ENCODE data around the gene PRSS53. TPM values are rescaled to one million over a fixed set of nuclear protein-coding genes. Genes with fewer than 3 reads are reported as not detected.

The PRSS53 gene
- polyA plus RNA-seq, 1 of the 3 experiments (the other 2 are of a cell fraction): 3.1 TPM

- ChIA-PET POLR2A (interaction anchor here (1.7 kb wide), 1 partner anchor 15 kb away, joined by 3 read pairs; the partner anchor contains the start of genes ZNF646 and ZNF668), CTCF (interaction anchor here (0.9 to 1.5 kb wide), 2 partner anchors 17 to 353 kb away, joined by 3 read pairs; partner anchors contain the start of gene ZNF843)
- H3K4me2 ChIP-seq: no peak overlapping the region
- H3K36me3 ChIP-seq (replicated peaks in 1 of 2; ENCODE audit: control insufficient read depth in 1 of 2, insufficient read depth in 2 of 2, low read length in 1 of 2): peaks cover 7 to 17% of the 10 kb centered on the region in 2 experiments
- H3K9ac ChIP-seq: no peak overlapping the region
- peaks cover 4 to 16% of the 10 kb centered on the region in 2 experiments; a peak in 2 of 4 replicates for H3K4me1 ChIP-seq (ENCODE audit: control insufficient read depth in 1 of 2, insufficient read depth in 2 of 2, low read depth in 1 of 2, low read length in 1 of 2)
- H3K27me3 ChIP-seq (ENCODE audit: insufficient read depth): no peaks in the 10 kb centered on the region
- no peak overlapping the region for H2AFZ ChIP-seq (ENCODE audit: low read depth)
- no peak overlapping the region for H3K27ac ChIP-seq (ENCODE audit: low read depth in 2 of 2, low read length in 1 of 2)
- H3K4me3 ChIP-seq (ENCODE audit: low read depth in 2 of 2, low read length in 1 of 2): no peak overlapping the region
- DNase-seq: no peak
- H4K20me1 ChIP-seq (ENCODE audit: insufficient read depth): peaks cover 7% of the 10 kb centered on the region; the same call in 1 of the 2 replicates
- no peaks in the 10 kb centered on the region for H3K9me2 ChIP-seq
- H3K79me2 ChIP-seq (ENCODE audit: insufficient read depth): peaks cover 53% of the 10 kb centered on the region
- 97% methylated on average over 8 of the region's 8 CpGs for WGBS (ENCODE audit: low lambda C conversion rate)
- TF ChIP-seq FOSL2 (IDR thresholded peaks at IDR 0.05; ENCODE audit: borderline replicate concordance, low read depth) (no peak), RAD21 (IDR thresholded peaks at IDR 0.05; ENCODE audit: low read length) (no peak), USF1 (IDR thresholded peaks at IDR 0.05; ENCODE audit: borderline replicate concordance, low read depth) (no peak), EP300 (IDR thresholded peaks at IDR 0.05; ENCODE audit: borderline replicate concordance in 1 of 2, low read depth in 1 of 2, low read length in 1 of 2) (no peak), MAX (IDR thresholded peaks at IDR 0.05; ENCODE audit: low read depth) (no peak), TAF1 (IDR thresholded peaks at IDR 0.05; ENCODE audit: borderline replicate concordance, low read depth, low read length) (no peak), CTCF (IDR thresholded peaks at IDR 0.05) (no peak), JUND (IDR thresholded peaks at IDR 0.05) (no peak), TCF12 (IDR thresholded peaks at IDR 0.05) (no peak), GABPA (IDR thresholded peaks at IDR 0.05; ENCODE audit: low read depth) (no peak), PBX3 (IDR thresholded peaks at IDR 0.05) (no peak), FOXM1 (IDR thresholded peaks at IDR 0.05; ENCODE audit: low read depth) (no peak), ELF1 (IDR thresholded peaks at IDR 0.05) (no peak), TEAD4 (IDR thresholded peaks at IDR 0.05; ENCODE audit: borderline replicate concordance, insufficient read depth) (no peak), ZBTB33 (IDR thresholded peaks at IDR 0.05; ENCODE audit: borderline replicate concordance, low read depth) (no peak)
- H3K9me3 ChIP-seq: no peaks in the 10 kb centered on the region
- no peaks in the 10 kb centered on the region for H3F3A ChIP-seq (replicated peaks; ENCODE audit: insufficient read depth)
These were observed 456 bp upstream of the PRSS53 start for GRCh38 chr16:31089199-31089598.
